ENCODE measurements around the gene ATG7.

Gene ATG7

GRCh38 chr3:11304175-11304574 is 32.0 kb downstream of the ATG7 start:
- FAIRE-seq (no peak), DNase-seq (ENCODE audit: insufficient read length) (no peak)
- TF ChIP-seq POLR2AphosphoS5 (IDR thresholded peaks at IDR 0.05; ENCODE audit: low read depth, low read length) = no peak

- no peak for FAIRE-seq
- DNase-seq (ENCODE audit: insufficient read length) = no peak
- TF ChIP-seq POLR2A (IDR thresholded peaks at IDR 0.05; ENCODE audit: low read depth, low read length) (no peak), TAF1 (IDR thresholded peaks at IDR 0.05; ENCODE audit: borderline replicate concordance, low read depth, low read length) (no peak), POLR2AphosphoS5 (IDR thresholded peaks at IDR 0.05; ENCODE audit: low read depth, low read length) (no peak)
These were observed 33.3 kb downstream of the ATG7 start for GRCh38 chr3:11305509-11305908.

DNA sequence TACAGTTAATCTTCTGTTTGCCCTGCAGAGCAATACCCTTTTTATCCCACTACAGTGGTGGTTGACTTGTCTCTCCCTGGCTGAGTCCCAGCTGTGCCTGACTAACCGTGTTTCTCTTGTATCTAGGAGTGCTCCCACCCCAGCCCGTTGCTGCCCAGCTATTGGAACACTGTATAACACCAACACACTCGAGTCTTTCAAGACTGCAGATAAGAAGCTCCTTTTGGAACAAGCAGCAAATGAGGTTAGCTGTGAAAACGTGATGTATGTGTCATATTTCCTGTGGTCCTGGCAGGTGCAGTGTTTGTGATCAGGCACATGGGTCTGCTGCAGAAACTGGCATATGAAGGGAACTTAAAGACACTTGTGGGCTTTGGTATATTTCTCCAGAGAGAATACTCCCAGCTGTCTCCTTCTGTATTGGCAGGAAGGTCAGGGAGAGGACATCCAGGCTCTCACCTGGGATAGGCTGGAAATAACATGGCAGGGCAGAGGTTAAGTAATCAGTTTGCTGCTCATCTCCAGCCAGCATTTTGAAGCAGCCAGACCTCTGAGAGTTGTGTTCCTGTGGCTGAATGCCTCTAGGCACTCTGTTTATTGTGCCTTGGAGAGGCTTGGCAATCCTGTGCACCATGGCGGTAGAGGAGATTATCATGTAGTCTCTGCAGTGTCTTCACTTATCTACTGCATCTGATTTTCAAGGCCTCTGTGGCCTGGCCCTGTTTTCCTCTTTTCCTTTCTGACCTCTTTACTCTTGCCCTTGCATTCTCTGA is 34.8 kb downstream of the ATG7 start:
- FAIRE-seq (no peak), DNase-seq (ENCODE audit: insufficient read length) (no peak)
- no peak for TF ChIP-seq POLR2AphosphoS5 (IDR thresholded peaks at IDR 0.05; ENCODE audit: low read depth, low read length)
- TF ChIP-seq POLR2A (IDR thresholded peaks at IDR 0.05; ENCODE audit: low read depth, low read length) = no peak
- no peak for TF ChIP-seq TAF1 (IDR thresholded peaks at IDR 0.05; ENCODE audit: borderline replicate concordance, low read depth, low read length)

DNA sequence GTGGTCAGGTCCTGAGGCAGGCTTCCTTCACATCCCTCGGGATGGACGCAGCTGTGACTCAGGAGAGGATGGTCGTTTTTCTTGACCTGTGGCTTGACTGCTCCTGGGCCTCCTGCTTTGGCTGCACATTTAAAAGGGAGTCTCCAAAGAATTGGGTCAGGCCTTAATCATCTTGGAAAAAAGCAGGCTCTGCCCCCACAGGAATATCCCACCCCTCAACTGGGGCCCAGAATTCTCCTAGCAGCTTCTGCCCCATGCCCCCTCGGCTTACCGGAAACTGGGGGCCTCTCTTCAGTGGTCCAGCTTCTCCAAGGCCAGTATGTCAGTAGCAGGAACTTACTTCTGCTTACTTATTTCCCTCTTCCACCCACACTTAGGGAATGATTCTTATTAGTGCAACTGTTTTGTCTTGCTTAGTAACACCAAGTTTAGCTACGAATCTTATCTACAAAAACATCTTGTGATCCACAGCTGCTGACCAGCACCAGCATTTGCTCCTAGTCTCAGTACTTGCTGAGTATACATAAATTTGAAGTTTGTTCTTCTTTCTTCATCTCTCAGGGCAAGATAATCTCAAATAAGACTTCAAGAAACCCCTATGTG is 35.7 kb downstream of the ATG7 start:
- TF ChIP-seq POLR2A (IDR thresholded peaks at IDR 0.05; ENCODE audit: low read depth, low read length) (no peak), TAF1 (IDR thresholded peaks at IDR 0.05; ENCODE audit: borderline replicate concordance, low read depth, low read length) (no peak), POLR2AphosphoS5 (IDR thresholded peaks at IDR 0.05; ENCODE audit: low read depth, low read length) (no peak)
- FAIRE-seq (no peak), DNase-seq (ENCODE audit: insufficient read length) (no peak)

DNA sequence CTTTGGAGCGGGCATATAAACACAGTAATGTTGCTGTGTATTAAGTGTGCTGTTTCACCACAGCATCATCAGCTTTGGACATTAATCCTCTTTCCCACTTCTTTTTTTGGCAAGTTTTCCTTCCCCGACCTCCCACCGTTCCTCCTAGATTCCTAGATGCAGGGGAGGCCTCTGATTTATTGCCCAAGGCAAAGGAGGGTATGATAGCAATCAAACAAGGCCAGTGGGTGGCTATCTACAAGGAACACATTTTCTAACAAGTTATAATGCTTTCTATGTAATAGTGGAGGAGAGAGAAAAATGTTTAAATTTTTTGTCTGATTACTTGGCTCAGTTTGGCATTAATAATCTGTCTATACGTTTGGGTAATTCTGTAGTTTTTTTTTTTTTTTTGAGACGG is 38.1 kb downstream of the ATG7 start:
- DNase-seq (ENCODE audit: insufficient read length) = no peak
- FAIRE-seq = no peak
- TF ChIP-seq POLR2A (IDR thresholded peaks at IDR 0.05; ENCODE audit: low read depth, low read length) = no peak
- TF ChIP-seq POLR2AphosphoS5 (IDR thresholded peaks at IDR 0.05; ENCODE audit: low read depth, low read length) = no peak
- no peak for TF ChIP-seq TAF1 (IDR thresholded peaks at IDR 0.05; ENCODE audit: borderline replicate concordance, low read depth, low read length)

DNA sequence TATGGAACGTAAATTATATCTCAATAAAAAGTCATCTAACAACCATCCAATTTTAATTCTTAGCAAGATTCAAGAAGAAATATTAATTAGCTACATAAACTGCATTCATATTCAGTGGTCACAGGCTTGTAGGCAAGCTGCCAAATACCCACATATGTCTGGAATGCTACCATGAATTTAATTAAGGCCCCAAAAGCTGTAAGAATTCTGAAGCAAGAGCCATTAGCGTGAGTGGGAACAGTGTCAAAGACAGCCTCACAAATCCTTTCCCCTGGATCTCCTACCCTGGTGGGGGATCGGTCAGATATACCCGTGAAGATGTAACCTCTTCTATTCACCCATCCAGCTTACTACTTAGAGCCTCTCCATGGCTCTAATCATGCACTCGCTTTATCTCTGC is 40.0 kb downstream of the ATG7 start:
- FAIRE-seq = no peak
- no peak for DNase-seq (ENCODE audit: insufficient read length)
- TF ChIP-seq POLR2AphosphoS5 (IDR thresholded peaks at IDR 0.05; ENCODE audit: low read depth, low read length) (no peak), TAF1 (IDR thresholded peaks at IDR 0.05; ENCODE audit: borderline replicate concordance, low read depth, low read length) (no peak), POLR2A (IDR thresholded peaks at IDR 0.05; ENCODE audit: low read depth, low read length) (no peak)

- no peak for FAIRE-seq
- no peak for TF ChIP-seq TAF1 (IDR thresholded peaks at IDR 0.05; ENCODE audit: borderline replicate concordance, low read depth, low read length)
- no peak for TF ChIP-seq POLR2AphosphoS5 (IDR thresholded peaks at IDR 0.05; ENCODE audit: low read depth, low read length)
- TF ChIP-seq POLR2A (IDR thresholded peaks at IDR 0.05; ENCODE audit: low read depth, low read length) = no peak
- no peak for DNase-seq (ENCODE audit: insufficient read length)
These were observed 45.1 kb downstream of the ATG7 start for GRCh38 chr3:11317300-11317699.

DNA sequence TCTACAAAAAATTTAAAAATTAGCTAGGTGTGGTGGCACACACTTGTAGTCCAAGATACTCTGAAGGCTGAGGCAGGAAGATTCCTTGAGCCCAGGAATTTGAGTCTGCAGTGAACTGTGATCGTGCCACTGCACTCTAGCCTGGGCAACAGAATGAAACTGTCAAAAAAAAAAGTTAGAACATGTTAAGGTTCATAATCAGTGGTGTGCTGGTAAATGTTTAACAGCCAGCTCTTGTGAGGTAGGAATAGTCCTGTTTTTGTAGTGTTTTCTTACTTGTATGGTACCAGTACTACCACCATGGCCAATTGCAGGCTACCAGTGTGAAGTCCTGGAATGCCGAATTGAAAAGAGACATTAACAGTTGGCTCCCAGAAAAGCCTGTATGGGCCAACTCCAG is 50.7 kb downstream of the ATG7 start:
- DNase-seq (ENCODE audit: insufficient read length) (no peak), FAIRE-seq (no peak)
- TF ChIP-seq POLR2A (IDR thresholded peaks at IDR 0.05; ENCODE audit: low read depth, low read length) = no peak
- no peak for TF ChIP-seq TAF1 (IDR thresholded peaks at IDR 0.05; ENCODE audit: borderline replicate concordance, low read depth, low read length)
- TF ChIP-seq POLR2AphosphoS5 (IDR thresholded peaks at IDR 0.05; ENCODE audit: low read depth, low read length) = no peak

GRCh38 chr3:11323813-11324212 is 51.6 kb downstream of the ATG7 start:
- no peak for TF ChIP-seq POLR2AphosphoS5 (IDR thresholded peaks at IDR 0.05; ENCODE audit: low read depth, low read length)
- no peak for TF ChIP-seq POLR2A (IDR thresholded peaks at IDR 0.05; ENCODE audit: low read depth, low read length)
- no peak for TF ChIP-seq TAF1 (IDR thresholded peaks at IDR 0.05; ENCODE audit: borderline replicate concordance, low read depth, low read length)
- DNase-seq (ENCODE audit: insufficient read length) (no peak), FAIRE-seq (no peak)

- FAIRE-seq (no peak), DNase-seq (ENCODE audit: insufficient read length) (no peak)
- TF ChIP-seq TAF1 (IDR thresholded peaks at IDR 0.05; ENCODE audit: borderline replicate concordance, low read depth, low read length) = no peak
These were observed 55.4 kb downstream of the ATG7 start for GRCh38 chr3:11327619-11328018.

- TF ChIP-seq TAF1 (IDR thresholded peaks at IDR 0.05; ENCODE audit: borderline replicate concordance, low read depth, low read length) = no peak
- no peak for TF ChIP-seq POLR2A (IDR thresholded peaks at IDR 0.05; ENCODE audit: low read depth, low read length)
- no peak for TF ChIP-seq POLR2AphosphoS5 (IDR thresholded peaks at IDR 0.05; ENCODE audit: low read depth, low read length)
- no peak for FAIRE-seq
- DNase-seq (ENCODE audit: insufficient read length) = no peak
These were observed 56.2 kb downstream of the ATG7 start for GRCh38 chr3:11328196-11328945.

DNA sequence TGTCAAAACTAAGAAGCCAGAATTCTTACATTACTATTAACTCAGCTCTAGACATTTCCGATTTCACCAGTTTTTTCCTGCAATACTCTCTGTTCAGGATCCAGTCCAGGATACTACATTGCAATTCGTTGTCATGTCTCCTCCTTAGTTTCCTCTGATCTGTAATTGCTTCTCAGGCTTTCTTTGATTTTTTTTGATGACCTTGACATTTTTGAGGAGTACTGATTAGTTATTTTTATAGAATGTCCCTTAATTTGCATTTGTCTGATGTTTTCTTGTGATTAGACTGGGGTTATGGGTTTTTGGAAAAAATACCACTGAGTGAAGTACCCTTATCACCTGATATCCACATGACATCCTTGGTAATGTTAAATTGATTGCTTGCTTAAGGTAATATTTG is 57.6 kb downstream of the ATG7 start:
- TF ChIP-seq POLR2A (IDR thresholded peaks at IDR 0.05; ENCODE audit: low read depth, low read length) (no peak), POLR2AphosphoS5 (IDR thresholded peaks at IDR 0.05; ENCODE audit: low read depth, low read length) (no peak), TAF1 (IDR thresholded peaks at IDR 0.05; ENCODE audit: borderline replicate concordance, low read depth, low read length) (no peak)
- DNase-seq (ENCODE audit: insufficient read length) = no peak
- no peak for FAIRE-seq

Data from GM12892 (cell line).